GM18505 (cell line): ENCODE results near the gene TNFAIP8L1.
"Not testable (repeated sequence)": the region's sequence is repeated elsewhere in the genome, so short reads cannot be mapped to it uniquely, and the experiment has no call there.

Experiments used
- ATAC-seq: cut with Tn5 transposase; IDR thresholded peaks from one replicate; pipeline ENCODE4 v1.9.1; 2021; ENCODE audit not compliant: unreplicated experiment
- POLR2A ChIP-seq: IDR thresholded peaks from 4 replicates; pipeline ENCODE4 v1.6.1; 2011; ENCODE audit warnings: borderline replicate concordance; ENCODE audit not compliant: insufficient read depth, insufficient read length; ENCODE audit errors: extremely low read depth

TNFAIP8L1 gene

GRCh38 chr19:4669723-4670480 lies 30.6 kb downstream of the TNFAIP8L1 start, which contains the start of gene MYDGF:
TSS of gene MYDGF (minus strand) at chr19:4670342. CDS start at chr19:4670334, 8 bp downstream.
- TF ChIP-seq POLR2A: peak; percentile 80
- peak; percentile 86 for ATAC-seq

DNA sequence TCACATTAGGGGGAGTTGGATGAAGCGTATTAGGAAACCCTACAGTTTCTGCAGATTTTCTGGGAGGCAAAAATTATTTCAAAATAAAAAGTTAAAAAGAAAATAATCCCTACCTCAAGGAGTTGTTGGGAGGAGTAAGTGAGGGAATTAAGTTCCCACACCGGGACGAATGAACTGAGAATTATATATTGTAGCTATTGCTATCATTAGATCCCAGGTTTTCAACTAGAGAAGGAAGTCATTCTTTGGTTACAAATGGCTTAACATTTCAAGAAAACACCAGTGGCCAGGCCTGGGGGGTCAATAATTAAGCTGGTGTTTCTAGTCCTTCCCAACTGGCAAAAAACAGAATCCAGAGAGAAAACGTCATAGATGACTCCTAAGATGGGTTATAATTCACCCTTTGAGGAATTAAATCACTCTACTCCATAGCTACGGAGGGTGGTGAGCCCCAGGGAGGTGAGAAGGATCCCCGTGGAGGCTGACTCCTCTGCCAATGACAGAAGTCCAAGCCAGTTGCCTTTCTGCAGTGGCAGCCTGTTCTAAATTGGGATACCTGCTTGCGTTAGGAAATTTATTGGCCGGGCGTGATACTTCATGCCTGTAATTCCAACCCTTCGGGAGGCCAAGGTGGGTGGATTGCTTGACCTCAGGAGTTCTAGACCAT lies 32.0 kb downstream of the TNFAIP8L1 start:
- TF ChIP-seq POLR2A: no peak

DNA sequence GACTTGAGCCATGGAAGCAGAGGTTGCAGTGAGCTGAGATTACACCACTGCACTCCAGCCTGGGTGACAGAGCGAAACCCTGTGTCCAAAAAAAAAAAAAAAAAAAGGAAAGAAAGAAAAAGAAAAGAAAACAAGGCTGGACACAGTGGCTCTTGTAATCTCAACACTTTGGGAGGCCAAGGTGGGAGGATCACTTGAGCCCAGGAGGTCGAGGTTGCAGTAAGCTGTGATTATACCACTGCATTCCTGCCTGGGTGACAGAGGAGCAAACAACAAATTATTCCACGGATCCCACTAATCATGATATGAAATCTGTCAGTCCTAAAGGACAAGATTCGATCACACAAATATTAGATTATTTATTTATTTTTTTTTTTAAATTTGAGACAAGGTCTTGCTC lies 33.9 kb downstream of the TNFAIP8L1 start:
- no peak for ATAC-seq
- no peak for TF ChIP-seq POLR2A

More for the DNA sequence above, 32.0 kb downstream of the TNFAIP8L1 start:
- ATAC-seq: no peak

GRCh38 chr19:4673726-4674125 lies 34.4 kb downstream of the TNFAIP8L1 start:
- TF ChIP-seq POLR2A: no peak
- no peak for ATAC-seq

GRCh38 chr19:4675346-4675745 lies 36.0 kb downstream of the TNFAIP8L1 start:
- ATAC-seq: no peak
- no peak for TF ChIP-seq POLR2A

GRCh38 chr19:4676955-4677731 lies 37.8 kb downstream of the TNFAIP8L1 start:
- ATAC-seq: no peak
- TF ChIP-seq POLR2A: no peak

DNA sequence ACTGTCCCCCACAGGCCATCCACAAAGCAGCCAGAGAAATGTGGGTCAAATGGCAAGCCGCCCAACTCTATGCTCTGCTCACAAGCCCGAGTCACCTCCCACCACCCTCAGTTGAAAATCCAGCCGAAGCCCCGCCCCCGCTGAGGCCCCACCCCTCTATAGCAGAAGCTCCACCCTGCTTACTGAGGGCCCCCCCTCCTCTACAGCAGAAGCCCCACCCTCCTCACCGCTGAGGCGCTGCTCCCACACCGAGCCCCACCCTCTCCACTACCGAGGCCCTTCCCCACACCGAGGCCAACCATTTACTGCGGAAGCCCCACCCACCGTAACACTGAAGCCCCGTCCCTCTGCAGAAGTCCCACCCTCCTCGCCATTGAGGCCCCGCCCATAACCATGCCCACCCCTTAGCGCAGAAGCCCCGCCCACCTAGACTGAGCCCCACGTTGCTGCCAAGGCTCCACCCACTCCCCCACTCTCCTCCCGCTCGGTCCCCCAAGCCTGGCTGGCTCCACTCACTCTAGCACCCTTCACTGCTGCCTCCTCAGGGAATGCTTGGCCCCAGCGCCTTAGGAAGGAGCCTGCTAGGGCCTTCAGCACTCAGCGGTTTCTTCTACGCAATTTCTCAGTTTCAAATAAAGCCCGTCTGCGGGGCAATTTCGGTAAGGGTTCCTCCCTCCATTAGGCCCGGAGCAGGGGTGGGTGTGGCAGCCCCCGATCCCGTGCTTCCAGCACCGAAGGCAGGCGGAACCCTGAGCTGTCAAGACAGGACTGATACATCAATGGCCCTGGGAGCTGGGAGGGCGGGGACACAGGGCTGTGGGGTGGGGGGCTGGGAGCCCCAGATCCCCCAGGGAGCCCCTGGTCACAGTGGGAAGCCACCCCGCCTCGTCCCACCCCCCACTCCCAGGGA lies 39.8 kb downstream of the TNFAIP8L1 start:
- no peak for TF ChIP-seq POLR2A
- ATAC-seq: no peak

GRCh38 chr19:4680021-4680420 lies 40.7 kb downstream of the TNFAIP8L1 start:
- ATAC-seq: not testable (repeated sequence)

DNA sequence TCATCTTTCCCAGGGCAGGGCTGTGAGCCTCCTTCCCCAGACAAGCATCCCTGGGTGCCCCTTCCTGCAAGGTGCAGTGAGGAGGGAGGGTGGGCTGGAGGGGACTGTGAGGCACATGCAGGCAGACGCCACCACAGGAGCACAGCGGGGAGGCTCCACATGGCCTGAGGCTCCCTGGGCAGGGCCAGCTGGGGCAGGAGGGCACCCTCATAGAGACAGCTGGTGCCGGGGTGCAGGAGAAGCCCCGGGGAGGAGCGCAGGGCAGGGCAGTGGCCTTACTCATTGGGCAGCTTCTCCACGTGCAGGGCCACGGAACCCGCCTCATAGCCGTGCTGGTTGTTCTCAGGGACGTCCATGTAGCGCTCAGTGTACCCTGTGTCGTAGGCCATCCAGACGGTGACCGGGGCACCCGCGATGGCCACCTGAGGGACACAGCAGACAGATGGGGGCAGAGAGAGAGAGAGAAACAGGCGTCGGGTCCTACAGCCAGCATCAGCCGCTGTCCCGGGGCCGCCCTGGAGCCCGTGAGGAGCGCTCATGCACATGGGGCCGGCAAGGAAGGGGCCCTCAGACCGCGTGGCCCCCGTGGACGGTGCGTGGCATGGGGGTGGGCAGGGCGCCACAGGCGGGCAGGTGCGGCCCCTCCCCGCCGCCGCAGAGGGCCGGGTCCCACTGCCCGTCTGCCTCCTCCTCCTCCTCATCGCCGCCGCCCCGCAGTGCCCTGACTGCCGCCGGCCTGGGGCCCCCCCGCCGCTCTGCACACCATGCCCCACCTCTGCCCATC lies 43.3 kb downstream of the TNFAIP8L1 start:
- TF ChIP-seq POLR2A: no peak
- no peak for ATAC-seq

DNA sequence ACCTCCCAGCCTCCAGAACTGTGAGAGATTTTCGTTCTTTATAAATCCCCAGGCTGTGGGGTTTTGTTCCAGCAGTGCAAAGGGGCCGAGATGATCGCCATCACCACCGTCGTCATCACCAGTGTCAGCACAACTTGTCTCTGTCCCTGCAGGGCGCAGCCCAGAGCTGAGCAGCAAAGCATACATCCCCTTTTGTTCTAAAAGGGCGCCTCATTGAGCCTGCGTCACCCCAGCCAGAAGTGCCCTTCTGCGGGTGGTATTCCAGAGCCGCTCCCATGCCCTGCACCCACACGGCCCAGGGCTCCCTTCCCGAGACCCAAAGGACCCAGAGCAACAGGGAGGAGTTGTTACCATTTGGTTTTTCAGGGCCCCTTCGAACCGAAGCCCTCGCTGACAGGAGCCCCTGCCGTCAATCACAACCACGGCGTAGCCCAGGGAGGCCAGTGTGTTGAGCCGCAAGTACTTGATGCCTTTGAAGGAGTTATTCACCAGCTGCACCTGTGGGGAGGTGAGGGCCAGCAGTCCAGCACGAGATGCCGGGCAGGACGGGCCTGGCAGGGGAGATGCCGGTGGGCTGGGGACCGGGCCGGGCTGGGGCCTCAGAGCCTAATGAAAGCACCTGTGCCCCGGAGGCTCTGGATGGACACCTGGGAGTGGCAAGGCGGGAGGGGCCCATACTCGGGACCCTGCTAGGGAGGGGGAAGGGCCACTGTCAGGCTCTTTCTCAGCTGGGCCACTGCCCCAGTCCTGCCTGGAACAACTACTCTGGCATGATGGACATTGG lies 45.2 kb downstream of the TNFAIP8L1 start:
- no peak for TF ChIP-seq POLR2A
- no peak for ATAC-seq

GRCh38 chr19:4686700-4687099 lies 47.4 kb downstream of the TNFAIP8L1 start:
- TF ChIP-seq POLR2A: no peak
- no peak for ATAC-seq
